ENCODE data around the gene TYRO3.

The TYRO3 gene

GRCh38 chr15:41610048-41610447 is 51.0 kb downstream of the TYRO3 start:
- no peak for DNase-seq

DNA sequence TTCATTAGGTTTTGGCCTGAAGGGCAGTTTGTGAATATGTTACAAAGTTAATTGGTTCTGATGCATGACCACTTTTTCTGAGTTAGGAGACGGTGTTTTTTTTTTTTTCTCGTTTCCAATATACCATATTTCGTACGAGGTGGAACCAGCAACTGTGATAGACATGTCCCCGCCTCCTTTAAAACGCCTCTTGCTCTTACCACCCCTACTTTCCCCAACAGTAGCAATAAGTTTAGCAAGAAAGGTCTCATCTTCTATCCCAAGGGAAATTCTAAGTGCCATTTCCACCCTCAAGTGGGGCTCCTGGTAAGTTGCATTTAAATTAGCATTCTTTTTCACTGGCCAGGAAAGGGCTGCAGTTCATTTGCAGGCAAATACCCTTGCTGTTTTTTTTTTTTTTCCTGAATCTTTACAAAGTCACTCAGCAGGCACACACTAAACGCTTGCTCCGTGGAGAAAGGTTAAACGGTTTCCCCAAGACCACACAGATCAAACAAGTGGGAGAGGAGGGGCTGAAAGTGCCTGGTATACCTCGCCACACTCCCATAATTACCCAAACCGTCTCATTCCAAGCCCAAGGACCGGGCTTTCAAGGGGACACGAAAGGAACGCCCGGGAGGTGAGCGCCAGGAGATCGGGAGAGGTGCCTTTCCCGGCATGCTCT is 61.7 kb downstream of the TYRO3 start:
- no peak for DNase-seq

- DNase-seq: peak; percentile 82
Observed at GRCh38 chr15:41621200-41622193, 62.5 kb downstream of the TYRO3 start.

GRCh38 chr15:41622901-41623300 is 63.9 kb downstream of the TYRO3 start:
- DNase-seq: no peak

GRCh38 chr15:41627203-41627602 is 68.2 kb downstream of the TYRO3 start:
- DNase-seq: no peak

DNA sequence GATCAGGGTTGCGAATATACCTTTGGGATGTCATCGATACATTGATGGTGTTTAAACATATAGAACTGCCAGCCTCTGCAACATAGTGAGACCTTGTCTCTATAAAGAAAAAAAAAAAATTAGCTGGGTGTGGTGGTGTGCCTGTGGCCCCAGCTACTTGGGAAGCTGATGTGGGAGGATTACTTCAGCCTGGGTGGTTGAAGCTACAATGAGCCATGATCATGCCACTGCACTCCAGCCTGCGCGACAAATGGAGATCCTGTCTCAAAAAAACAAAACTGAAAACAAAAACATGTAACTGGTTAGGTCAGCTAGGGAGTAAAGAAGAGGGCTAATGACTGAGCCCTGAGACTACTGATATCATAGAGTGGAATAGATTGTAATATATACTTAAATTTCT is 70.5 kb downstream of the TYRO3 start:
- DNase-seq: no peak

DNA sequence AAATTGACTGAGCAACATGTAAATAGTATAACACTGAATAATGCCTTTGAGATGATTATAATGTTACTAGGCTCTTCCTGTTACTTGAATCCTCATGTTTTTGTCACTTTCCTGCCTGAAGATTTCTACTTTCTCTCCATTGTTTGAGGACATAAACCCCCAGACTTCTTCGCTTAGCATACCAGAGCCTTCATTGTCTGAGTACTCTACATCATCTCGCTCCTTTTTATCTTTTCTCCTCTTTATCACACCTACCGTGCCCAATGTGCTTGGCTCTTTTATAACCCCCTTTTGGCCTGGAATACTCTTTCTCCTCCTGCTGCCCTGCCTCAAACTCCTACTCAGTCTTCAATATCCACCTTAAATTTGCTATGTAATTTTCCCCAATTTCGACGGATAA is 70.9 kb downstream of the TYRO3 start:
- DNase-seq: no peak

DNA sequence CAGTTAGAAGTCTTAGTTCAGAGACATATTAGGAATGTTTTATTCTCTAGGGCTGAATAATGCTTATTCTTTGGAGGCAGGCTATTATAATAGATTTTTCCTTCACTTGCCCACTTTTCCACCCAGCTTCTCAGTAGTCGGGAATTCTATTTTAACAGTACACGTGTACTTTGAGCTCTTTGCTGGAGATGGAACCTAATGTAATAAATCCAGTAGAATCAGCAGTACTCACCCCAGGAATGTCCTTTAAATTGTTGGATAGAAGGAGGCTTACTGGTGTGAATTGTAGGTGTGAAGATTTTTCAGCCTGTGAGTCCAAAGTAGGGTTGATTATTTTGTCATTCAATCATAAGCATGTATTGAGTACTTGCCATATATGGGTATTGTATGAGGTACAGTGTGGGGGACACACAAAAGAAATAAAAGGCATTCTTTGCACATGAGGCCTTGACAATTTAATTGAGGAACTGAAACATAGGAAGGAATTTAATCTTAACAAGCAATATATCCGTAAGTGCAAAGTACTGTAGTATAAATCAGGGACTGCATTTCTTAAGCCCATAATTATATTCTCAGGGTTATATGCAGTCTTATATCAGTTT is 71.7 kb downstream of the TYRO3 start:
- DNase-seq: no peak

DNA sequence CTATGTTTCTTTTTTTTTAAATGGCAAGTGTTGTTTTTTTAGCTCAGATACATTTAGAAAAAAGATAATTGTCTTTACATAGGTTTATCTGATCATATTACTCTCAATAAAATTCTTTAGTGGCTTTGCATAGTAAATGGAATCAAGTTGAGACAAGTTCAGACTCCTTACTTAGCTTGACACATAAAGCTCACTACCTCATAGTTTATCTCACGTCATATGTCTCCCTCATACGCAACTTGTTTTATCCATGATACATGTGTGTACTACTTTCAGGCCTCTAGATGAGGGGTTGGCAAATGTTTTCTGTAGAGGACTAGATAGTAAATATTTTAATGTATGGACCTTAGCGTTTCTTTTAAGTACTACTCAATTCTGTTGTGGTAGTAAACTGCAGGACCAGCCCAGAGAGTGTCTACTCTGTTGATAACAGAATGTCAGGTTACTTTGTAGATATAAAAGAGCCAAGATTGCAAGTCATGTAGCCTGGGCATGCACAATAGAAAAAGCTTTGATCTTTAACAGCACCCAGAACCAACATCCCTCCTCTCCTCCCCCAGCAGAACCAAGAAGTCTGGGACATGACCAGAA is 73.0 kb downstream of the TYRO3 start:
- no peak for DNase-seq
